Stimulated activated CD8-positive, alpha-beta memory T cell treated with anti-CD3 and anti-CD28 coated beads, Interleukin-12 subunit alpha, Interleukin-12 subunit beta, amount 100 ng/mL, for 24 hours (primary cell): ENCODE measurements around the gene GLIS2.

Experiments
- DNase-seq: peaks from one replicate; pipeline ENCODE4 v3.0.0-alpha.2; 2020; ENCODE audit errors: extremely low read depth

GLIS2 gene

DNA sequence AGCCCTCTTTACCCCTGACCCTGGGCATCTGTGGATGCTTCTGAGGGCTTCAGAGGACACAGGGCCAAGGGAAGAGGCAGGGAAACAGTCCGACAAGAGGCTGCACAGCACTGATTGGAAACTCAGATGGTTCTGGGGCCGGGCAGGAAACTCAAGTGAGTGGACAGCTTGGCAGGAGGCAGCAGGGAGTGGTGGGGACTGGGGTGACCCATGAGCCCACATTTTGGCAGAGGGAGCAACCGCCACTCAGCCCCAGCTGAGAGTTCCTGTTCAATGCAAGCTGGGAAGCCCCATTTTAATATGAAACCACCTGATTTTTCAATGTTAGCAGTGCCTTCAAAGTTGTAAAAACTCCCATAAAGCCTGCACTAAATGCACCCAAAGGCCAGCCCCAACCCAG, 54.3 kb downstream of the GLIS2 start:
- no peak for DNase-seq

DNA sequence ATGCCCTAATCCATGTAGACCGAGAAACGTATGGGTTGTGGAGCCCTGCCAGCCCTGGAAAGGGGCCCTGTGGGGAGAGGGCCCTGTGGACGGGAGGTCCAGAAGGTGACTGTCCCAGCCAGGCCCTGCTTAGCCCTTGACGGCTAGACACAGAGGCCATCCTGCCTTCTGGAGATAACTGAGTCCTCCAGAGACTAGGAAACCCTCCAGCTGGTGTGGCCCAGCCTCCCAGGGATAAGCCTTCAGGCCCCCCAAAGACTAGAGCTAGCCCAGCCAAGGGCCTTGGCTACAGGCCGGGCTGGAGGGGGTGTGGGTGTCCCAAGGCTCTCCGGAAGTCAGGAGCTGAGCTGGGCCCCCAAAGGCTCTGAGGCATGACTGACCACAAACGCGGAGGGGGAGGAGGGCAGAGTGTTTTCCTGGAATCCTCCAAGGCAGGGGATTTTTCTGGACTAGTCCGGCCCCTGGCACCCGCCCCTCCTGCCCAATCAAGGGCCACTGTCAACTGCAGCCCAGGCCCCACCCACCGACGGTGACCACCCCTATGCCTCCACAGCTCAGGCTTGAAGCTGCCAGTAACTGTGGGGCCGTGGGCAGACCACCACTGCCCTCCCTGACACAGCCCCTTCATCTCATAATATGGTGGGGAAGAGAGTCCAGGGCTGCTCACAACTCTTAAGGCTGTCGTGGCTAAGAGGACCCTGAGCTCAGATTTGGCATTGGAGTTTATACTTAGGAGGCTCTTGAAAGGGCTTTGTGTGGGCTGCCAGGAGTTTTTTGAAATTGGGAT, 54.9 kb downstream of the GLIS2 start:
- DNase-seq, result no peak

DNA sequence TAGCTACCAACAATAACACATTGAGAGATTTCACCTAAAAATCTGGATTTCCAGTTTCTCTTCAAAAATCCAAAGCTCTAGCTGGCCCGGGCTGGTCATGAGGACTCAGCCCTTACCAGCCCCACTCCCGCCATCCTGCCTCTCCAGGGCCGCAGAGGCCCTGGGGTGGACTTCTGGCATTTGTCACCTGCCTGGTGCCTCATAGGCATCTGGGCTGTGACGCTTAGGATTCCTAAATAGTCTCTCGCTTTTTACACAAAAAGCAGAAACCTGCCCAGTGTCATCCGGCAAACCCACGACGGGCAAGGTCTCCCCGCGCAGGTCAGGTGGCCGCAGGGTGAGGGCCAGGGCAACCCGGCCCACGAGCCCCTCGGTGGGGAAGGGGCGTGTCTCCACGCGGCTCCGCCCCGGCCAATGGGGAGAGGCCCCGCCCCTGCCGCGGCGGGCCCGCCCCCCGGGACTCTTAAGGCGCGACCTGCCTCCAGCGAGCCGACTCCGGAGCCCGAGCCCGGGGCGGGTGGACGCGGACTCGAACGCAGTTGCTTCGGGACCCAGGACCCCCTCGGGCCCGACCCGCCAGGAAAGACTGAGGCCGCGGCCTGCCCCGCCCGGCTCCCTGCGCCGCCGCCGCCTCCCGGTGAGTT, 55.6 kb downstream of the GLIS2 start, which contains the start of gene VASN:
Gene VASN (plus strand): TSS at position 492 of the 644 bp plus-strand sequence. CDS start 9,030 bp downstream, outside the sequence.
- peak; percentile 39 for DNase-seq

DNA sequence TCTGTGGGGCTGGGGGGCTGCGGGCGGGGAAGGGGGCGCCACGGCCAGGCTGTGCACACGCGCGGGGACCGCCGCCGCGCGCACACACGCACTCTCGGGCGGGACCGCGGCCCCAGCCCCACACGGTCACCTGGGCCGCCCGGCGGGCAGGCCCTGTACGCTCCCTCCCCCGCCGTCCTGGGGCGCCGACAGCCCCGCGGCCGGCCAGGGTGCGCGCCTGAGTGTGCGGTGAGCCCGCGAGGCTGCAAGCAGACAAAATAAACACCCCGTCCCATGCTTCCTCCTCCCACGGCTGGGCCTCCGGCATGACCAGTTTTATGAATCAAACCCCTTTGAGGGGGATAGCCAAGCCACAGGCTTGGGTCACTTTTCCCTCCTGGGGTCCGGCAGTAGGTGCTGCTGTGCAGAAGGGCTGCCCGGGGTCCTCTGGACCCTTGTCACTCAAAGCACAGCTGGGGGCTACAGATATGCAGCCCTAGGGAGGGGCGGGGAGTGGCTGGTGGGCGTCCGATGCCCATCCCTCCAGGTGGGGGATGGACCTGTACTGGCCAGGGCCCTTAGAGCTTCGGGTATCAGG, 56.2 kb downstream of the GLIS2 start:
- DNase-seq, result no peak

DNA sequence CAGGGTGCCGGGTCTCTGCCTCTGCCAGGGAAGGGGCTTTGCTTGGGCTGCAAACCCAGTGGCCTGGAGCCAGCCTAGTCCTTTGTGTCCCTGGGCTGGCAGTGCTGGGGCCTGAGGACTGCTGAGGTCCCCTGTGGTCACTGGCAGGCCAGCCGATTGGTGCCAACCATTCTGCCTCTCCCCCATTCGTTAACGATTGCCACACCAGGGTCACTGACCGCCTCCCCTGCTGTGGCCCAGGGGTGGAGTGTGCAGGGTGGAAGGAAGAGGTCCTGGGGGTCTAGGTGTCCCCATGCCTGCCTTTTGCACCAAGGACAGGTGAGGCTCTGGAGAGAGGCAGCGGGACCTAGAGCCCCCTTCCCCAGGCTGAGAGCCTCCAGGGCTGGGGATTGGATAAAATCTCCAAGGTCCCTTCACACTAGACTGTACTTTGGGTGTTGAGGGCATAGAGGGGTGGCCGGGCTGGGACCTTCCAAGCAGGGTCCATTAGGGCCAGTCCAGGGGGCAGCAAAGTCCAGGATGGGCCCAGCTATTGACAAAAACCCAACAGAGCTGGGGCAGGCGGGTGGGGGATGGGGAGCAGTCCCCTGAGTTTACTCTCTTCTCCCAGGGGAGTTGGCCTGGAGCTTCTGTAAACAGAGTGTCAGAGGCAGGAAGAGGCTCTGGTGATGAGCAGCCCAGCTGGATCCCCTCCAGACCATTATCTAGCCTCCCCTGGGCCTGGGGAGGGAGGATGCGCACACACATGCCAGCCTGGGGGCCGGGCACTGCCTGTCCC, 56.9 kb downstream of the GLIS2 start:
- DNase-seq, result no peak

DNA sequence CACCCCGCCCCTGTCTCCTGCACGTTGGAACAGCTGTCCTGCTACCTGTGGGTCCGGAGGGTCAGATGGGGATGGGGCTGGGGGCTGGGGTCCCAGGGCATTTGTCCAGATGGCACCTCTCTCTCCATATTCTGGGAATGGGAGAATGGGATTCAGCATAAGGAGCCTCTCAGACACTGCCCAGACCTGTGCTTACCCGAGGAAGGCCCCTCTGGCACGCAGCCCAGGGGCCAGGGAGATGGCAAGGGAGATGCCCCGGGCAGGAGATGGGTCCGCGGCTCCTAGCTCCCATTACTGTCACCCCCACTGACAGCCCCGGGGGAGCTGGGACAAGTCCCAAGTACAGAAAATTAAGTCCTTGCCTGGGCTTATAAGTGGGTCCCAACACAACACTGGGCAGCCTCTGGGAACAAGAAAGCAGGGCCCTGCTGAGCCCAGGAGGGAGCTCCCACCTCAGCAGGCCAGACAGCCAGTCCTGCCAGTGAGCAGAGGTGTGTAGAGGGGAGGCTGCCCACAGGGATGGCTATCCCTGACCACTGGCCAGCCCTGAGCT, 57.6 kb downstream of the GLIS2 start:
- no peak for DNase-seq

DNA sequence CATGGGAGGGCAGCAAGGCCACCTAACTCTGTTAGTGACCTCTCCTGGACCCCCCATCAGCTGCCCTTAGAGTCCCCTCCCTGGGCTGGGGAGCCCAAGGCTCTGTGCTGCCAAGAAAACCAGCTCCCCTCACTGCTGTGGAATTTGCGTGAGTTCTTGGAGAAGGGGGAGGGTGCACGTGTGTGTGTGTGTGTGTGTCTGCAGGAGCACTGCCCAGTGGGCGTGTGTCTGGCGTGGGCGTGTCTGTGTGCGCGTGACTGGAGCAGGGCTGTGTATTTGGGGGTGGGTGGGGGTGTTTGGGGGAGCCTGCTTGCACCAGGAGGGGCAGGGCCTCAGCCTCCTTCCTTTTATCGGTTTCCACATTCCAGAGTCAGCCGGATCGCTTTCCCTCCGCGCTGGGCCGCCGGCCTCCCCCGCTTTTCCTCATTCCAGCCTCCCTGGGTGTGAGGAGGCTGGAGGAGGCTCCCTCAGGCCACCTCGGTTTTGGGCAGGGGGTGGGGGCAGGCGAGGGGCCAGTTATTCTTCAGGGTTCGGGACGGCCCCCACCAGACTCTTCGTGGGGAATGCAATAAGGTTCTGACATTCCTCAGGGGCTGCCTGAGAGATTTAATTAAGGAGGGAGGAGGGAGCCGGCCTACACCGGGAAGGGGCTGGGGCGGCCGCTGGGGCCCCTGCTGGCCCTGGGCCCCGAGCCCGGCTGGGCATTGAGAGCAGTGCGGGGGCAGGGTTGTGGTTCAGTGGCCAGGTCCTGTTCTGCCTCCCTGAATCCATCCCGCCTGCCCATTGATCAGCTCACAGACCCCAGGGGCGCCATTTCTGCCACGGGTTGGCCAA, 58.3 kb downstream of the GLIS2 start:
- no peak for DNase-seq

DNA sequence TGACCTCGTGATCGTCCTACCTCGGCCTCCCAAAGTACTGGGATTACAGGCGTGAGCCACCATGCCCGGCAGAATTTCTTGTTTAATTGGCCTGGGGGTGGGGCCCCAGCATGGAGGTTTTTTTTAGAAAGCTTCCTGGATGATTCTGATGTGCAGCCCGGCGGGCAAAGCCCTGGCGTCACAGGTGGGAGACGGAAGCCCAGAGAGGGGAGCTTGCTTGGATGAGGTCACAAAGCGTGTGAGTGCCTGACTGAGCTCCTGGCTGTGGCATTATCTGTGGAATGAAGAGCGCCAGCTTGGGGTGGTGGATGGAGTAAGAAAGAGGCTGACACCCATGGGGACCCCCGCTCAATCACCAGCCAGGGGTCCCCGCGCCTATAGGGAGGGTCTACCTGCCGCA, 59.9 kb downstream of the GLIS2 start:
- no peak for DNase-seq

DNA sequence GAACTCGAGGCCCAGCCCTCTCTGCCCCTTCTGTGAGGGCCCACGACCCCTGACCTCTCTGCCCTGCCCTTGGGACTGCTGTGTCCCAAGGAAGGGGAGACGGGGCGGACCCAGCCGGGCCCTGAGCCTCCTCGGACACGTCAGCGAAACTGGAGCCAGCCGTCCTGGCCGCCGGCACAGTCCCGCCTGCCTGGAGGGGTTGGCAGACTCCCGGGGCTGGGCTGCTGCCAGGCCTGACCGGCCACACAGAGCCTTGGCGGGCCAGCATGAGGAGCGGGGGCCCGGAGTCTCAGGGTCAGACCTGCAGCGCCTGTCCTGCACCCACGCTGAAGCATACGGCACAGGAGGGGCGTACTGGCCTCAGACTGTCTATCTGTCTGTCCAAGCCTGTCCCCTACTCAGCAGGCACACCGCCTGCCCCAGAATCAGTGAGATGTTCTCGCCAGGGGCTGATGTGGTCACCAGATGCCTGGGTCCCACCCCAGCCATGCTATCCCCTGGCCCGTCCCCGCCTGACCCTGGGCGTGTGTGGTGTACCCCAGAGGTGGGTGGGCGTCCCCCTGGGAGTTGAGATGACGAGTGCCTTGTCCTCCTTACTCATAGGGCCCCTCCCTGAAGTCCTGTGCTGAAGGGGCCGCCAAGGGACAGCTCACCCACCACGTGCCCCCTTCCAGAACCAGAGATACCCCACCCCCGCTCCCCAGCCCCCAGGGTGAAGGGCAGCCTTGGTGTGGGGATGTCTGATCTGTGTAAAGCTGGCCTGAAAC, 60.4 kb downstream of the GLIS2 start:
- DNase-seq, result no peak

DNA sequence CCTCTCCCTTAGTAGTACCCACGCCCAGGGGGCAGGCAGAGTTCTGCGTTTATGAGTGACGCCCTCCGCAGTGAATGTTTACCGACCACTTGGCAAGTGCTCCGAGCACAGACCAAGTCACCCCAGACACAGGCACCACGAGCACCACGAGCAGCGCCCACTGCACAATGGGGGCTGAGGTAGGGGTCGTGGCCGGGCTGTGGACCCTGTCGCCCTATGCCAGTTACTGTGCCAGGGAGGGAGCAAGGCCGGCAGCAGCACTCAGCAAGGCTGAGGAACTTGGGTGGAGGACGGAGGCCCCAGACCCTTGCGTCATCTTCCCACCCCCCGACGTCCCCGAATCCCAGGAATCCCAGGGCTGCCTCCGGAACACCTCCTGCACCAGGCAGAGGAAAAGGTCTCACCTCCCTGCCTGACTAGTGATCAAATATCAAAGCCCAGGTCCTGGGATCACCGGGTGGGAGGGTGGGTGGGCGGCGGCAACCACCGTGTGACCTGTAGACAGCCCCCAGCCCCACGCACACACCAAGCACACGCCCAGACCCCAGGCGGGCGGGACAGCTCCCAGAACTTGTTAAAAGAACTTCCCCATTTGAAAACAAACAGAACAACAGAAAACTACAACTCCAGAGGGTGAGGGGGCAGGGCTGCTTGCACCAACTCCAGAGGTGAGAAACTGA, 61.2 kb downstream of the GLIS2 start:
- DNase-seq, result no peak

DNA sequence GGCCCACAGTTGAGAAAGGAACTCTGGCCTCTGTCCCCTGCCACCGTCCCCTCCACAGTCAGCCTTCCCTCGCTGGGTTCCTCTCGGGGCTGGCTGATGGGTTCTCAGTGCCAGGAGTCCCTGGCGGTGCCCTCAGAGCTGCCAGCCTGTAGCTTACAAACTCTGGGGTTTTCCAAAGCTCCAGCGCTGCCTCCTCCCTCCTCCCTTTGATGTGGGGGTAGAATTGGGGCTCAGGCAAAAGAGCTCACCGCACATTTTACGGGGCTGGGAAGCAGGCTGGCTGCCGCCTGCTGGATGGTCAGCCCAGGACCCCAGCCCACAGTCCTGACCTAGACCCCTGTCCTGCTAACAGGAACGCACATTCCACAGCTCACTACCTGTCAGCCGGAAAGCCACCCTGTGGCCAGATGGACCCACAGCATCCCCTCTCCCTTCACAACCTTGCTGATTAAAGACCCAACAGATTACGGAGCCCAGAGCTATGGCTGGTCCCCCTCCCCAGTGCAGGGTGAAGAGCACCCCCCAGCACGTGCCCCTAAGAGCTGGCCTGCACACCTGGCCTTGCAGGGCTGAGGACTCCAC, 61.8 kb downstream of the GLIS2 start:
- DNase-seq, result no peak

DNA sequence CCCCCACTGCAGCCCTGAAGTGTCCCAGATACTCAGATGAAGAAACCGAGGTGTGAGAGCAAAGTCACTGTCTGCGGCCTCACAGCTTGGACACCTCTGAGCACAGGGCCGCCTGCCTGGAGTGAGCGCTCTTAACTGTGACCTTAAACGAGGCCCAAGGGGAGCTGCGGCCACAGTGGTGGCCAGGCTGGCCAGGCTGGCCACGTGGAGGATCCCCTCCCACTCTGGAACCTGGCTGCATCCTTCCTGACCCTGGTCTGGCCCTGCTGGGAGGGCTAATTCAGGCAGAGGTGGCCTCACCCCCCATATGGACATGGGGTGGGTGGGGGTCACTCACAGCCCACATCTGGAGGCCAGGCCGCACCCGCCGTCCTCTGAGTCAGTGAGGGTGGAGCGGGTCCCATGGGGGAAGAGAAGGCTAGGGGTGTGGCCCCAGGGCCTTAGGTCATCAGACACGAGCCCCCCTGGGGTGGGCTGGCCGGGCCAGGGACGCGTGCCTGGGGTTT, 62.3 kb downstream of the GLIS2 start:
- no peak for DNase-seq

DNA sequence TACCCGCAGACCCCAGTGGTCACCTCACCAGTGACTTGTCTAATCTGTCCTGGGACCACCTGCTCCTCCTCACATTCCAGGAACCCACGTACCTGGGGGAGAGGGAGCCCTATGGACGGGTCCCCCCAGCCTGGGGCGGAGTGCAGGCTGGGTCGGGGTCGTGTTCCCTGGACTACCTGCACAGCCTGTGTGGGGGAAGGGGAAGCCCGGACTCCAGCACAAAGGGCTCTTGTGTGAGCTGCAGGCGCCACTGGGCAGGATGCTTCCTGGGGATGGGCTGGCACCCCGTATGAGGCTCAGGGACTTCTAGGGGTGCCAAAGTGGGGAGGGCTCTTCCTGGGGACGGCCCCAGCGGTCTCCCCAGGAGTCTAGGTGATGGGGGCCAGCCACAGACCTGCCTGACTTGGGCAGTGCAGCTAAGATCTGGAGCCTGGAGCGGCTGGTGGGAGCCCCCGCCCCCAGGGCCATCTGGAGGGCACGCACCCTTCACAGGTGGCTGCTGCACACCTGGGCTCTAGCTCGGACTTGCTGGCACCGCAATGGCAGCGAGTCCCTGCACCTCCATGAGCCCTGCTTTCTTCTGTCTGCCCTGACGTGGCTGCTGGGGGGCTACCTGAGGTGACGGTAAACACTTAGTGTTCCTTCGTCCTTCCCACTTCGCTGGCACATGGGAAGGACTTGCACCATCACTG, 63.3 kb downstream of the GLIS2 start:
- no peak for DNase-seq

DNA sequence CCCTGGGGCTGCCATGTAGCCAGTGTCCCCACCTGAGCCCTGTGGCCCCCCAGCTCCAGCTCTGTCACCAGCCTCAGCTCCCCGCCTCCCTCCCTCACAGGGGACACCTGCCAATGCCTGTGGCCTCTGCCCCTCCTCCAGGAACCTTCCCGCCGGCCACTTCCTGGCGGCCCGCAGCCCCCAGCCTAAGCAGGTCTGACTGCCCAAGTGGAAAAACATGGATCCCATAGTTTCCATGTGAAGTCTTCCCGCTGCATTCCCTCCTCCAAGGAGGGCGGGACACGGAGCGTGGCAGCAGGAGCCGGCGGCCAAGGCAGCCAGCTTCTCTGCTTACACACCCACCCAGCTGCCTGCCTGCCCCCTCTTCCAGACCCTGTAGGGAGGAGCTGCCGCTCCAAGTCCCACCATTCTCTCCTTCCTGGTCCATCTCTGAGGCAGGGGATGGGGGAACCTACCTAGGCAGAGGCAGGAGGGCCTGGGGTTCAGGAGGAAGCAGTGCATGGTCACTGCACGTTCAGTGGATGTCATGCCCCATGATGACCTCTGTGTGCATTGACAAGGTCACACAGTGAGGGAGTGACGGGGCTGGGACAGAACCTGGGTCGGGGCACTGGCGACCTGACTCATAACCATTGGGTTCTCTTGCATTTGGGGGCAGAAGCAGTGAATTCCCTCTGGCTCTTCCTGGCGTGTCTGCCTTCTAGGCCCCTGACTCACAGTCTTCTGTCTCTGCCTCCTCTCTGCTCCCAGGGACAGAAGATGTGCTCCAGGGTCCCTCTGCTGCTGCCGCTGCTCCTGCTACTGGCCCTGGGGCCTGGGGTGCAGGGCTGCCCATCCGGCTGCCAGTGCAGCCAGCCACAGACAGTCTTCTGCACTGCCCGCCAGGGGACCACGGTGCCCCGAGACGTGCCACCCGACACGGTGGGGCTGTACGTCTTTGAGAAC, 64.5 kb downstream of the GLIS2 start:
- no peak for DNase-seq

DNA sequence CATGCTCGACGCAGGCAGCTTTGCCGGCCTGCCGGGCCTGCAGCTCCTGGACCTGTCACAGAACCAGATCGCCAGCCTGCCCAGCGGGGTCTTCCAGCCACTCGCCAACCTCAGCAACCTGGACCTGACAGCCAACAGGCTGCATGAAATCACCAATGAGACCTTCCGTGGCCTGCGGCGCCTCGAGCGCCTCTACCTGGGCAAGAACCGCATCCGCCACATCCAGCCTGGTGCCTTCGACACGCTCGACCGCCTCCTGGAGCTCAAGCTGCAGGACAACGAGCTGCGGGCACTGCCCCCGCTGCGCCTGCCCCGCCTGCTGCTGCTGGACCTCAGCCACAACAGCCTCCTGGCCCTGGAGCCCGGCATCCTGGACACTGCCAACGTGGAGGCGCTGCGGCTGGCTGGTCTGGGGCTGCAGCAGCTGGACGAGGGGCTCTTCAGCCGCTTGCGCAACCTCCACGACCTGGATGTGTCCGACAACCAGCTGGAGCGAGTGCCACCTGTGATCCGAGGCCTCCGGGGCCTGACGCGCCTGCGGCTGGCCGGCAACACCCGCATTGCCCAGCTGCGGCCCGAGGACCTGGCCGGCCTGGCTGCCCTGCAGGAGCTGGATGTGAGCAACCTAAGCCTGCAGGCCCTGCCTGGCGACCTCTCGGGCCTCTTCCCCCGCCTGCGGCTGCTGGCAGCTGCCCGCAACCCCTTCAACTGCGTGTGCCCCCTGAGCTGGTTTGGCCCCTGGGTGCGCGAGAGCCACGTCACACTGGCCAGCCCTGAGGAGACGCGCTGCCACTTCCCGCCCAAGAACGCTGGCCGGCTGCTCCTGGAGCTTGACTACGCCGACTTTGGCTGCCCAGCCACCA, 65.4 kb downstream of the GLIS2 start:
- DNase-seq, result no peak
